ENCODE measurements around the gene DPYSL4. TPM values are rescaled to one million over a fixed set of nuclear protein-coding genes. Genes with fewer than 3 reads are reported as not detected.

DPYSL4 gene
- total and polyA plus RNA-seq, 2 of the 13 experiments (the other 11 are each of a cell fraction or from before 2014, with no cell fraction given): 0.84 to 1.2 TPM

DNA sequence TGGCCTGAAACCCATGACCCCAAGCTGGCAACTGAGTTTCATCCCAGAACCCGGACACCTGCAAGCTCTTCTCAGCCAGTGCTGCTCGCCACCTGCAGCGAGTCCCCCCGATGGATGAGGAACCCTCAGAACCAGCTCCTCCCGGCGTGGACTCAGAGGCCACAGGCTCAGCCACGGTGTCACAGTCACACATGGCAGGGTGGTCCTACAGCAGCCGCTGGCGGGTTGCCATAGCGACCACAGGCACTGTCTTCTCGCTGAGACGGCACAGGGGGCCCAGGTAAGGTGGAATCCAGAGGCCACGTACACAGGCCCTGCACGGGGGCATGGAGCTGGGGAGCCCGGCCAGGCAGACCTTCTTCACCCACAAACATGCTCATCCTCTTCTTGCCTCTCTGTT, 53.4 kb downstream of the DPYSL4 start:
- in situ Hi-C loops (cut with HindIII; ENCODE audit: extremely low pct_ligation_motif_present, low pct_unique_long_range_greater_than_20kb): no loop called here
- CTCF ChIA-PET (ENCODE audit: low intra/inter-chr PET ratio, low total read pairs): no interaction called here

More for the DNA sequence above, 53.4 kb downstream of the DPYSL4 start:
- Histone ChIP-seq H3K9ac (ENCODE audit: insufficient read depth, low read depth, low read length) (no peak overlapping the region), H3K27ac (ENCODE audit: extremely low read length, insufficient read depth, low read length) (no peak overlapping the region), H3K4me2 (ENCODE audit: low read depth, low read length) (no peak overlapping the region), H3K79me2 (ENCODE audit: insufficient read depth, low read length) (no peaks in the 10 kb centered on the region), H3K9me3 (ENCODE audit: low read length) (no peaks in the 10 kb centered on the region), H2AFZ (ENCODE audit: low read length) (no peak overlapping the region), H3K36me3 (replicated peaks in 1 of 2; ENCODE audit: control insufficient read depth in 1 of 2, insufficient read depth in 2 of 2, low read length in 2 of 2) (no peaks in the 10 kb centered on the region), H4K20me1 (ENCODE audit: insufficient read depth, low read length) (no peaks in the 10 kb centered on the region), H3K4me3 (replicated peaks in 1 of 3; ENCODE audit: insufficient read depth in 1 of 3, low read depth in 2 of 3, low read length in 3 of 3) (no peak overlapping the region), H3K27me3 (ENCODE audit: control insufficient read depth in 1 of 2, insufficient read depth in 2 of 2, low read length in 2 of 2) (no peaks in the 10 kb centered on the region), H3K4me1 (ENCODE audit: insufficient read depth, low read length) (no peaks in the 10 kb centered on the region)
- POLR2A ChIA-PET: no interaction called here
- no peak for DNase-seq (ENCODE audit: low spot score)
- WGBS (ENCODE audit: low lambda C conversion rate): 70% methylated on average over 2 of the region's 15 CpGs
- ATAC-seq: no peak
- intact Hi-C loops (cut with micrococcal nuclease; ENCODE audit: unreplicated experiment): no loop called here
- TF ChIP-seq DNMT3B (CRISPR knock-in tag; conservative IDR thresholded peaks at IDR 0.05) (no peak), GATA4 (IDR thresholded peaks at IDR 0.05; ENCODE audit: borderline replicate concordance, low read depth) (no peak), ZNF260 (CRISPR knock-in tag; IDR thresholded peaks at IDR 0.05; ENCODE audit: borderline replicate concordance, low read depth) (no peak), ZNF549 (CRISPR knock-in tag; IDR thresholded peaks at IDR 0.05) (no peak), AKAP8 (CRISPR knock-in tag; IDR thresholded peaks at IDR 0.05) (no peak), ATF7 (IDR thresholded peaks at IDR 0.05) (no peak), ATF7 (CRISPR knock-in tag; IDR thresholded peaks at IDR 0.05) (no peak), TAF15 (IDR thresholded peaks at IDR 0.05; ENCODE audit: low read depth, low read length, poor library complexity, severe bottlenecking) (no peak), ZBTB20 (CRISPR knock-in tag; IDR thresholded peaks at IDR 0.05; ENCODE audit: borderline replicate concordance, low read depth) (no peak), XBP1 (CRISPR knock-in tag; IDR thresholded peaks at IDR 0.05) (no peak), ZNF674 (CRISPR knock-in tag; IDR thresholded peaks at IDR 0.05; ENCODE audit: low read depth) (no peak), KMT2B (CRISPR knock-in tag; IDR thresholded peaks at IDR 0.05) (no peak), NFYC (CRISPR knock-in tag; IDR thresholded peaks at IDR 0.05) (no peak), PAWR (CRISPR knock-in tag; IDR thresholded peaks at IDR 0.05; ENCODE audit: borderline replicate concordance) (no peak), SIX4 (CRISPR knock-in tag; IDR thresholded peaks at IDR 0.05) (no peak), KLF16 (CRISPR knock-in tag; IDR thresholded peaks at IDR 0.05) (no peak), RXRA (CRISPR knock-in tag; IDR thresholded peaks at IDR 0.05) (no peak), ZKSCAN8 (CRISPR knock-in tag; IDR thresholded peaks at IDR 0.05; ENCODE audit: borderline replicate concordance) (no peak), ZNF841 (CRISPR knock-in tag; IDR thresholded peaks at IDR 0.05; ENCODE audit: borderline replicate concordance) (no peak)
- TF ChIP-seq, protein P1, sequence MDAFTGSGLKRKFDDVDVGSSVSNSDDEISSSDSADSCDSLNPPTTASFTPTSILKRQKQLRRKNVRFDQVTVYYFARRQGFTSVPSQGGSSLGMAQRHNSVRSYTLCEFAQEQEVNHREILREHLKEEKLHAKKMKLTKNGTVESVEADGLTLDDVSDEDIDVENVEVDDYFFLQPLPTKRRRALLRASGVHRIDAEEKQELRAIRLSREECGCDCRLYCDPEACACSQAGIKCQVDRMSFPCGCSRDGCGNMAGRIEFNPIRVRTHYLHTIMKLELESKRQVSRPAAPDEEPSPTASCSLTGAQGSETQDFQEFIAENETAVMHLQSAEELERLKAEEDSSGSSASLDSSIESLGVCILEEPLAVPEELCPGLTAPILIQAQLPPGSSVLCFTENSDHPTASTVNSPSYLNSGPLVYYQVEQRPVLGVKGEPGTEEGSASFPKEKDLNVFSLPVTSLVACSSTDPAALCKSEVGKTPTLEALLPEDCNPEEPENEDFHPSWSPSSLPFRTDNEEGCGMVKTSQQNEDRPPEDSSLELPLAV (CRISPR knock-in tag; conservative IDR thresholded peaks at IDR 0.05; ENCODE audit: low read depth): no peak
- BruUV-seq (replicated peaks): no TSS peak
- no peak for FAIRE-seq
